Activated CD8-positive, alpha-beta T cell treated with anti-CD3 and anti-CD28 coated beads for 36 hours (primary cell): ENCODE results near the gene ATE1. TPM values are rescaled to one million over a fixed set of nuclear protein-coding genes. Genes with fewer than 3 reads are reported as not detected.

Experiments
- ATAC-seq: fragments of 200-7000 bp; cut with Tn5 transposase; one replicate; pipeline ENCODE4 v1.10.0; 2021; ENCODE audit warnings: mild to moderate bottlenecking, moderate library complexity
- CTCF ChIA-PET: fragments of 350-600 bp; sonication (Branson Sonifier 250); formaldehyde crosslinking; loops from one replicate; lab custom pipeline; 2021; ENCODE audit warnings: antibody characterized with exemption; lab: Charles Lee
- POLR2A ChIA-PET: fragments of 350-600 bp; sonication (Branson Sonifier 250); formaldehyde crosslinking; loops from one replicate; lab custom pipeline; 2021; ENCODE audit warnings: antibody characterized with exemption; lab: Charles Lee
- DNase-seq: peaks from one replicate; pipeline ENCODE4 v3.0.0-alpha.2; 2020
- H3K27ac Mint-ChIP-seq: one replicate; pipeline ENCODE4 v1.8.0; 2021; ENCODE audit warnings: mild to moderate bottlenecking, mixed read lengths
- H3K27me3 Mint-ChIP-seq: one replicate; pipeline ENCODE4 v1.8.0; 2021; ENCODE audit warnings: mixed read lengths
- H3K36me3 Mint-ChIP-seq: one replicate; pipeline ENCODE4 v1.8.0; 2021; ENCODE audit warnings: low read depth, mixed read lengths
- H3K4me1 Mint-ChIP-seq: one replicate; pipeline ENCODE4 v1.8.0; 2021; ENCODE audit warnings: low read depth, mixed read lengths
- H3K4me3 Mint-ChIP-seq: one replicate; pipeline ENCODE4 v1.8.0; 2021; ENCODE audit warnings: mild to moderate bottlenecking, moderate library complexity, mixed read lengths
- H3K9me3 Mint-ChIP-seq: one replicate; pipeline ENCODE4 v1.8.0; 2021; ENCODE audit warnings: mixed read lengths
- intact Hi-C: fragments of 100-400 bp; cut with micrococcal nuclease; formaldehyde crosslinking; loops from one replicate; pipeline ENCODE4 v1.10.0; 2022
- total RNA-seq, 2 experiments: library from RNA; stranded (reverse); gene quantifications; one replicate each; pipeline ENCODE4 v1.2.3, GENCODE V29; 2021
- TF ChIP-seq, protein P1 (sequence below): fragments of 200-600 bp; IDR thresholded peaks from one replicate; pipeline ENCODE4 v1.8.0; 2022; ENCODE audit warnings: antibody characterized with exemption, mild to moderate bottlenecking

Gene ATE1
- total RNA-seq, 2 experiments from 2014 or later: 18.0 to 19.2 TPM

DNA sequence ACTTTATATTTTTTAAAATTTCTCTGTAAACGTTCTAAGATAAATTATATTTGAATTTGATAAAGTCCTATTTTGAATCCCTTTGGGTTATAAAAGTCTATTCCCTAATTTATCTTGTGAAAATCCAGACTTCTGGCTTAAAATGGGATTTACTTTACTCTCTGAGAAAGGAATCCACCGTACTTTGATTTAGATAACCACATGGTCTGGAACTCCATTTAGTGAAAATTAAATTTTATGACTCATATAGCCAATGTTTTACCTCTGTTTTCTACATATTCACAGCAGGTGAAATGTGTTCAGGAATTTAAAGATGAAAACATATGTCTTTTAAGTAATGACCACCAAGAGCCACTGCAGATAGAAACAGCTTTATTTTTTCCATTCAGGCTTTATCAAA is 187.8 kb downstream of the ATE1 start:
- Mint-ChIP-seq H3K9me3 (no peaks in the 10 kb centered on the region), H3K4me3 (no peak overlapping the region), H3K27ac (no peak overlapping the region), H3K4me1 (peaks cover 18% of the 10 kb centered on the region), H3K27me3 (peaks cover 22% of the 10 kb centered on the region), H3K36me3 (peaks cover 17% of the 10 kb centered on the region)
- TF ChIP-seq, protein P1, sequence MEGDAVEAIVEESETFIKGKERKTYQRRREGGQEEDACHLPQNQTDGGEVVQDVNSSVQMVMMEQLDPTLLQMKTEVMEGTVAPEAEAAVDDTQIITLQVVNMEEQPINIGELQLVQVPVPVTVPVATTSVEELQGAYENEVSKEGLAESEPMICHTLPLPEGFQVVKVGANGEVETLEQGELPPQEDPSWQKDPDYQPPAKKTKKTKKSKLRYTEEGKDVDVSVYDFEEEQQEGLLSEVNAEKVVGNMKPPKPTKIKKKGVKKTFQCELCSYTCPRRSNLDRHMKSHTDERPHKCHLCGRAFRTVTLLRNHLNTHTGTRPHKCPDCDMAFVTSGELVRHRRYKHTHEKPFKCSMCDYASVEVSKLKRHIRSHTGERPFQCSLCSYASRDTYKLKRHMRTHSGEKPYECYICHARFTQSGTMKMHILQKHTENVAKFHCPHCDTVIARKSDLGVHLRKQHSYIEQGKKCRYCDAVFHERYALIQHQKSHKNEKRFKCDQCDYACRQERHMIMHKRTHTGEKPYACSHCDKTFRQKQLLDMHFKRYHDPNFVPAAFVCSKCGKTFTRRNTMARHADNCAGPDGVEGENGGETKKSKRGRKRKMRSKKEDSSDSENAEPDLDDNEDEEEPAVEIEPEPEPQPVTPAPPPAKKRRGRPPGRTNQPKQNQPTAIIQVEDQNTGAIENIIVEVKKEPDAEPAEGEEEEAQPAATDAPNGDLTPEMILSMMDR: no peak
- ATAC-seq (no peak), DNase-seq (no peak)
- ChIA-PET CTCF (interaction anchor here (0.9 kb wide), 1 partner anchor 791 kb away, joined by 3 read pairs; no protein-coding TSS in a partner anchor), POLR2A (no interaction called here)
- intact Hi-C loops: no loop called here

DNA sequence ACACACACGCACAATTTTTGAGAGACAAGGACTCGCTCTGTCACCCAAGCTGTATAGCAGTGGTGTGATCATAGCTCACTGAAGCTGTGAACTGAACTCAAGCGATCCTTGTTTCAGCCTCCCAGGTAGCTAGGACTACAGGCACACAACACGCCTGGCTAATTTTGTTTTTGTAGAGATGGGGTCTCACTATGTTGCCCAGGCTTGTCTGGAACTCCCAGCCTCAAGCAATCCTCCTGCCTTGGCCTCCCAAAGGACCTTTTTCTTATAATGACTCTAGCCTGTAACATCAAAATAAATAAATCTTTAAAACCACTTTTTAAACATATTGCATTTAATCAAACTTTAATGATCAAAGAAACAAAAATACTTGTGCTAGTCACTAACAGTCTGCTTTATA is 188.7 kb downstream of the ATE1 start:
- intact Hi-C loops: loop anchor here (10.0 kb wide), 1 partner anchor 794 kb away; no protein-coding TSS in a partner anchor
- CTCF ChIA-PET: interaction anchor here (1.1 kb wide), 1 partner anchor 790 kb away, joined by 4 read pairs; no protein-coding TSS in a partner anchor
- Mint-ChIP-seq H3K9me3 (no peaks in the 10 kb centered on the region), H3K4me3 (no peak overlapping the region), H3K27me3 (peaks cover 23% of the 10 kb centered on the region), H3K4me1 (peaks cover 18% of the 10 kb centered on the region), H3K27ac (no peak overlapping the region), H3K36me3 (peaks cover 11% of the 10 kb centered on the region)
- ATAC-seq (no peak), DNase-seq (no peak)
- TF ChIP-seq, protein P1: no peak
- POLR2A ChIA-PET: interaction anchor here (0.5 kb wide), 1 partner anchor 197 kb away, joined by 4 read pairs; no protein-coding TSS in a partner anchor

DNA sequence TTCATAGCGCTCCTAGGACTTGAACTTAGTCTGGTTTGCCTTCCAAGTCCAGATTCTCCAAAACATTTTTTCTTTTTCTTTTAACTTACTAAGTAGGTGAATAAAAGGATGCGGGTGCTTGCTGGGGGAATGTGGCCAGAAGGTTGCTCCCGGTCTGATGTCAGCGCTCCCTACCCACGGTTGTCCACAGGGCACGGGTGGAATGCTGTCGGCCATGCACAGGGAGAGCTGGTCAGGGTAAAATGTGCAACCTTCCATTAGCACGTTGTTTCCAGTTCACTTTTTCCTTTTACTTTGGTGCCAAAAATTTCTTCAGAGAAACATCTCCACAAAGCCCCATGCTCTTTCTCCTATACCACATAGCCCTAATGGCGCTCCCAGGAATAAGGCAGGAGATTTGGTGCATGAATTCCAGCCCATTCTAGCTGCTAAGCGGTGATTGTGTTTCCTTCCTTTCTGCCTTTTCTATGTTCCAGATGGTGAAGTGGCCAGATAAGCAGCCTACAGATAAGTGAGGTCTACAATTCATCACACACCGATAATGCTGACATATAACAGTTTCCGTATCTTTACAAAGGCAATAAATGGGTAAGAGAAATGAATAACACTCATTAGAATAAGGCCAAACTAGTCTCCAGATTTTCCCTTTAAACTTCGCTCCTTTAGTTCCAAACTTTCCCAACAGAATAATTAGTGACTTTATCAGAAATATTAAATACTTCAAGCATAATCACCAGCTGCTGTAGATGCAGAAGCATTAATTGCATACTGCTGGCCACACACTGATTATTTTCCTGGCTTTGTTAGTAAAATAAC is 191.3 kb downstream of the ATE1 start:
- CTCF ChIA-PET: interaction anchor here (1.0 to 1.7 kb wide), 3 partner anchors 164 to 788 kb away, joined by 3 to 5 read pairs (median 4); no protein-coding TSS in a partner anchor
- Mint-ChIP-seq H3K36me3 (peaks cover 6% of the 10 kb centered on the region), H3K9me3 (no peaks in the 10 kb centered on the region), H3K4me1 (peaks cover 18% of the 10 kb centered on the region), H3K4me3 (no peak overlapping the region), H3K27ac (no peak overlapping the region), H3K27me3 (peaks cover 29% of the 10 kb centered on the region)
- DNase-seq (no peak), ATAC-seq (no peak)
- intact Hi-C loops: loop anchor here (10.0 kb wide), 1 partner anchor 792 kb away; no protein-coding TSS in a partner anchor
- TF ChIP-seq, protein P1: no peak
- POLR2A ChIA-PET: interaction anchor here (0.6 kb wide), 1 partner anchor 232 kb away, joined by 3 read pairs; no protein-coding TSS in a partner anchor

DNA sequence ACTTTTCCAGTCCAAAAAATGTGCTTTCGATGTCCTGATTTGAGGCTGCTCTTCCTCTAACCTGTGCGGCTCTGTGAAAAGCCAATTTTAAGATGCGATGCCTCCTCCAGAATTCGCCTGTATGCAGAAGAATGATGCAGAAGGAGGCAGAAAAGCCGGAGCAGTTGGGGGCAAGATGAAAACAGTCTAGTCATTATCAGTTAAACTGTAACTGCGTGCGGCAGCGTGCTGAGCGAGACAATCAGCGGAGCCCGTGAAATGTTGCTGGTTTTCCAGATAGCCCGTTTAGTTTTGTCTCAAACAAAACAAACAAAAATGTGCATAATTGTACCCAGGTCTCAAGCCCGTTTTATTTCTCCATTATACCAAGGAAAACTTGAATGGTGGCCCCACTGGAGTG is 192.6 kb downstream of the ATE1 start:
- TF ChIP-seq, protein P1: no peak
- DNase-seq: no peak
- CTCF ChIA-PET: interaction anchor here (1.4 kb wide), 1 partner anchor 12 kb away, joined by 4 read pairs; no protein-coding TSS in a partner anchor
- H3K9me3 Mint-ChIP-seq: no peaks in the 10 kb centered on the region
- no peak for ATAC-seq
- no peaks in the 10 kb centered on the region for H3K36me3 Mint-ChIP-seq
- no peak overlapping the region for H3K4me3 Mint-ChIP-seq
- intact Hi-C loops: loop anchor here (10.0 kb wide), 1 partner anchor 790 kb away; no protein-coding TSS in a partner anchor
- peaks cover 29% of the 10 kb centered on the region for H3K27me3 Mint-ChIP-seq
- POLR2A ChIA-PET: no interaction called here
- H3K4me1 Mint-ChIP-seq: peaks cover 14% of the 10 kb centered on the region
- no peak overlapping the region for H3K27ac Mint-ChIP-seq
